Iris pigment epithelial cell (primary cell): ENCODE results near the gene SHOX.
"Not testable (repeated sequence)": the region's sequence is repeated elsewhere in the genome, so short reads cannot be mapped to it uniquely, and the experiment has no call there.

Source experiments
- DNase-seq: peaks from one replicate; pipeline ENCODE4 v3.0.0-alpha.2; 2011; ENCODE audit warnings: low read depth

Gene SHOX

DNA sequence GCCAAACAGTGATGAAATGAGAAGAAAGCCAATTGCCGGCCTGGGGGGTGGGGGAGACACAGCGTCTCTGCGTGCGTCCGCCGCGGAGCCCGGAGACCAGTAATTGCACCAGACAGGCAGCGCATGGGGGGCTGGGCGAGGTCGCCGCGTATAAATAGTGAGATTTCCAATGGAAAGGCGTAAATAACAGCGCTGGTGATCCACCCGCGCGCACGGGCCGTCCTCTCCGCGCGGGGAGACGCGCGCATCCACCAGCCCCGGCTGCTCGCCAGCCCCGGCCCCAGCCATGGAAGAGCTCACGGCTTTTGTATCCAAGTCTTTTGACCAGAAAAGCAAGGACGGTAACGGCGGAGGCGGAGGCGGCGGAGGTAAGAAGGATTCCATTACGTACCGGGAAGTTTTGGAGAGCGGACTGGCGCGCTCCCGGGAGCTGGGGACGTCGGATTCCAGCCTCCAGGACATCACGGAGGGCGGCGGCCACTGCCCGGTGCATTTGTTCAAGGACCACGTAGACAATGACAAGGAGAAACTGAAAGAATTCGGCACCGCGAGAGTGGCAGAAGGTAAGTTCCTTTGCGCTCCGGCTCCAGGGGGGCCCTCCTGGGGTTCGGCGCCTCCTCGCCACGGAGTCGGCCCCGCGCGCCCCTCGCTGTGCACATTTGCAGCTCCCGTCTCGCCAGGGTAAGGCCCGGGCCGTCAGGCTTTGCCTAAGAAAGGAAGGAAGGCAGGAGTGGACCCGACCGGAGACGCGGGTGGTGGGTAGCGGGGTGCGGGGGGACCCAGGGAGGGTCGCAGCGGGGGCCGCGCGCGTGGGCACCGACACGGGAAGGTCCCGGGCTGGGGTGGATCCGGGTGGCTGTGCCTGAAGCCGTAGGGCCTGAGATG, at the start of gene SHOX:
Gene SHOX (plus strand): TSS at position 180 of the 885 bp plus-strand sequence. CDS start 107 bp downstream, at position 287.
- DNase-seq: peak; percentile 74

DNA sequence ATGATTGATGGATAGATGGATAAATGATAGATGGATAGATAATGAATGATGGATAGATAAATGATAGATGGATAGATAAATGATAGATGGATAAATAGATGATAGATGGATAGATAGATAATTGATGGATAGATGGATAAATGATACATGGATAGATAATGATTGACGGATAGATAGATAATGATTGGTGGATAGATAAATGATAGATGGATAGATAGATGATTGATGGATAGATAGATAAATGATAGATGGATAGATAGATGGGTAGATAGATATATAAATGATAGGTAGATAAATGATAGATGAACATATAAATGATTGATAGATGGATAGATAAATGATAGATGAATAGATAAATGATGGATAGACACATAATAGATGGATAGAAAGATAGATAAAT, 49.5 kb upstream of the SHOX start:
- no peak for DNase-seq

DNA sequence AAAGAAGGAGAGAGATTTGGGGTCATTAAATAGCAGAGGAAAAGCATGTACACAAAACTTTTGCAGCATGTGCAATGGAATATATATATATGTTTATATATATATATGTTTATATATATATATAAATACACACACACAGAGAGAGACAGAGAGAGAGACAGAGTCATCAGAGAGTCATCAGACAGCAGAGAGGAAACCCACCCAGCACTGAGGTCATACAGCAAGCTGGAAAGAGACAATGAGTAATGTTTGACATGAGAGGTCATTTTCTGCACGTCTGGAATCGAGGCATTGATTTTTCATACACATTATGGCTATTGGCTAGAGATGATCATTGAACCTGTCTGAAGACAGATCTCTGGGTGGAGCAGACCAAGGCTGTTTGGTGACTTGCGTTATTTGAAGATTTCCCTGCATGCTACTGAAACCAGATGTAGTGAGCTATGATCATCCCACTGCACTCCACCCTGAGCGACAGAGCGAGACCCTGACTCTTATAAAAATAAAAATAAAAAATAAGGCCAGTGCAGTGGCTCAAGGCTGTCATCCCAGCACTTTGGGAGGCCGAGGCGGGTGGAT, 48.8 kb upstream of the SHOX start:
- DNase-seq: peak; percentile 10

DNA sequence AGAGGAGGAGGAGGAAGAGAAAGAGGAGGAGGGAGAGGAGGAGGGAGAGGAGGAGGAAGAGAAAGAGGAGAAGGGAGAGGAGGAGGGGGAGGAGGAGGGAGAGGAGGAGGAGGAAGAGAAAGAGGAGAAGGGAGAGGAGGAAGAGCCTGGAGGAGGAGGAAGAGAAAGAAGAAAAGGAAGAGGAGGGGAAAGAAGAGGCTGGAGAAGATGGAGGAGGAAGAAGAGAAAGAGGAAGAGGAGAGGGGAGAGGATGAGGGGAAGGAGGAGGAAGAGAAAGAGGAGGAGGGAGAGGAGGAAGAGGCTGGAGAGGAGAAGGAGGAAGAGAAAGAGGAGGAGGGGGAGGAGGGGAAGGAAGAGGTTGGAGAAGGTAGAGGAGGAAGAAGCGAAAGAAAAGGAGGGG, 46.0 kb upstream of the SHOX start:
- DNase-seq: no peak

DNA sequence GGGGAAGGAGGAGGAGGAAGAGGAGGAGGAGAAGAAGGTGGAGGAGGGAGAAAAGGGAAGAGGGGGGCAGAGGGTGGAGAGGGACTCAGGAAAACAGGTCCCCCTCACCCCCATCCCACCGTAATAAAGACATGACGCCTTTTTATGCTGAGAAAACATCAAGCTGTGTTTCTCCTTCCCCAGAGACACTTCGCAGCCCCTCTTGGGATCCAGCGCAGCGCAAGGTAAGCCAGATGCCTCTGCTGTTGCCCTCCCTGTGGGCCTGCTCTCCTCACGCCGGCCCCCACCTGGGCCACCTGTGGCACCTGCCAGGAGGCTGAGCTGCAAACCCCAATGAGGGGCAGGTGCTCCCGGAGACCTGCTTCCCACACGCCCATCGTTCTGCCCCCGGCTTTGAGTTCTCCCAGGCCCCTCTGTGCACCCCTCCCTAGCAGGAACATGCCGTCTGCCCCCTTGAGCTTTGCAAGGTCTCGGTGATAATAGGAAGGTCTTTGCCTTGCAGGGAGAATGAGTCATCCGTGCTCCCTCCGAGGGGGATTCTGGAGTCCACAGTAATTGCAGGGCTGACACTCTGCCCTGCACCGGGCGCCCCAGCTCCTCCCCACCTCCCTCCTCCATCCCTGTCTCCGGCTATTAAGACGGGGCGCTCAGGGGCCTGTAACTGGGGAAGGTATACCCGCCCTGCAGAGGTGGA, 45.3 kb upstream of the SHOX start:
- DNase-seq: no peak

DNA sequence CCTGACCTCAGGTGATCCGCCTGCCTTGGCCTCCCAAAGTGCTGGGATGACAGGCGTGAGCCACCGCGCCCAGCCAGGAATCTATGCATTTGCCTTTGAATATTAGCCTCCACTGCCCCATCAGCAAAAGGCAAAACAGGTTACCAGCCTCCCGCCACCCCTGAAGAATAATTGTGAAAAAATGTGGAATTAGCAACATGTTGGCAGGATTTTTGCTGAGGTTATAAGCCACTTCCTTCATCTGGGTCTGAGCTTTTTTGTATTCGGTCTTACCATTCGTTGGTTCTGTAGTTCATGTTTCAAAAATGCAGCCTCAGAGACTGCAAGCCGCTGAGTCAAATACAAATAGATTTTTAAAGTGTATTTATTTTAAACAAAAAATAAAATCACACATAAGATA, 44.2 kb upstream of the SHOX start:
- DNase-seq: no peak

DNA sequence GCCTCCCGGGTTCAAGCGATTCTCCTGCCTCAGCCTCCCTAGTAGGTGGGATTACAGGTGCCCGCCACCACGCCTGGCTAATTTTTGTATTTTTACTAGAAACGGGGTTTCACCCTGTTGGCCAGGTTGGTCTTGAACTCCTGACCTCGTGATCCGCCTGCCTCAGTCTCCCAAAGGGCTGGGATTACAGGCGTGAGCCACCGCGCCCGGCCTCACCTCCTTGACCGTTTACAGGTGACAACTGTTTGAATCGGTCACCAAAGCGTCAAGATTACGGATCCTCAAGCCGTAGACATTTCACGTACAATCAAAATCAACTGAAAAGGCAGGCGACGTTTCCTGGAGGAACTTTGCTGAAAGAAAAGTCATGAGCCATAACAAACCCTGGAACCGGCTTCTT, 41.3 kb upstream of the SHOX start:
- not testable (repeated sequence) for DNase-seq

DNA sequence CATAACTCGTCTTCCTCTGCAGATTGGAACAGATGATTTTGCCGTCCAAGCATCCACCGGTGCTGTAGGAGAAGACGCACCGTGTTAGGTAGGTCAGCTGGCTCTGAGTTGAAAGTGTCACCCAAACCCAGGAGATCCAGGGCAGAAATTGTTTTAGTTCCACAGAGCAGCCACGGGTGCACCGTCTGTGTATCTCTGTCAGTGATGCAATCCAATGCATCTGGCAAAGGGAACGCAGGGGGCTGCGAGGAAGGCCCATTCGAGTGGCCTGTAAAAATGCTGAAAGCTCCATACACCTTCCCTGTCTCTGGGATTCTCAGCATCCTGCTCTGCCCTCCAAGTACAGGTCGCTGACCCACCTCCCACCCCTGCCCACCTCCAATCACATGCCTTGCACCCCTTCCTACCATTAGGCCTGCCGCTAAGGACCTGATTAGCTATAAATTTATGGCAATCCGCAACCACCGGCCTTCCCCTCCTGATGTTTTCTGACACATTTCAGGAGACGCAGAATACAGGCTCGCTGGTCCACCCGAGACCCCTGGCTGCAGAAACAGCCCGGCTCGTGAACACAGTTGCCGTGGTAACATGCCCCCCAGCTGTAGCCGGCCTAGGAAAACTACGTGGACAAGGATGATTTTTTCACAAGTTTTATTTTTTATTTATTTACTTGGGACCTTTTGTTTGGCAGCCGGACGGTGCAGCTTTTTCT, 39.7 kb upstream of the SHOX start:
- DNase-seq: no peak

DNA sequence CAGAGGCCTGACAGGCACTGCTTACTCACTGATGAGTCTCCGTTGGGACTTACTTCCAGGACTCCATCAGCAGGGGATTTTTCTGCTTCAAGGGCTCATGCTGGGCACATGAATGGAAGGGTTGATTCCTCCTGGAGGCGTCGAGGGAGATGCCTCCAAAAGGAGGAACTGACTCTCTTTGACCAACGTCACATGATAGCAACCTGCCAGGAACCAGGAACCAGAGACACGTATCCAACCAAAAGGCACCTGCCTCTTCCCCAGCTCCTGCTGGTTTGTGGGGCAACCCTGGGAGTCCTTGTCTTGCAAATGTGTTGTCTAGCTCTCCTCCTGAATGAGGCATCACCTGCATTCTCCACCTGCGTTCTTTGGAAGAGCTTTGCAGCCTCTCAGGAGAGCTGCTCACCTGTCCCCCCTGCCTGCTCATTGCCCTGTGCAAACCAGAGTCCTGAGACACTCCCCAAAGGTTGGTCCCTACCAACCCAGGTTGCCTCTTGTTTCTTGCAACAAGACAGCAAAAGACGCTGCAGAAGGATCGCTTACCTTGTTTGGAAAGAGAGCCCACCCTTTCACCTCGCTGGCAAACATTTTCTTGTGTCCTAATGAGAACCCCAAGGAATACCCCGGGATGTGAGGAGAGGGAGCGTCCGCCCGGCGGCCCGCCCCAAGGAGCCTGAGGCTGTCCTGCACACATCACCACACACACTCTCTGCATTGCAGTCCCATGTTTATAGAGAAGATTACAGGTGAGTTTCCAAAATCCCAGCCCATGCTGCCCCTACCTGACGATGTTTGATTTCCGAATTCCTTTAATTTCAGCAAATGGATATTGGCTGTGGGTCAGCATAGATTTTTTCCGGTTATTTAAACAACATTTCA, 30.5 kb upstream of the SHOX start:
- DNase-seq: no peak

DNA sequence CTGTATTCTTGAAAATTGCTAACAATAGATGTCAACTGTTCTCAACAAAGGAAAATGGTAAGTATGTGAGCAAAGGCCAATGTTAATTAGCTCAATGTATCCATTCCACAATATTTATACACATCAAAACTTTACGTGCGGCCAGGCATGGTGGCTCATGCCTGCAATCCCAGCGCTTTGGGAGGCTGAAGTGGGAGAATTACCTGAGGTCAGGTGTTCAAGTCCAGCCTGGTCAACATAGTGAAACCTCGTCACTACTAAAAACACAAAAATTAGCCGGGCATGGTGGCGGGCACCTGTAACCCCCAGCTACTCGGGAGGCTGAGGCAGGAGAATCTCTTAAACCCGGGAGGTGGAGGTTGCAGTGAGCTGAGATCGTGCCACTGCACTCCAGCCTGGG, 27.6 kb upstream of the SHOX start:
- not testable (repeated sequence) for DNase-seq

DNA sequence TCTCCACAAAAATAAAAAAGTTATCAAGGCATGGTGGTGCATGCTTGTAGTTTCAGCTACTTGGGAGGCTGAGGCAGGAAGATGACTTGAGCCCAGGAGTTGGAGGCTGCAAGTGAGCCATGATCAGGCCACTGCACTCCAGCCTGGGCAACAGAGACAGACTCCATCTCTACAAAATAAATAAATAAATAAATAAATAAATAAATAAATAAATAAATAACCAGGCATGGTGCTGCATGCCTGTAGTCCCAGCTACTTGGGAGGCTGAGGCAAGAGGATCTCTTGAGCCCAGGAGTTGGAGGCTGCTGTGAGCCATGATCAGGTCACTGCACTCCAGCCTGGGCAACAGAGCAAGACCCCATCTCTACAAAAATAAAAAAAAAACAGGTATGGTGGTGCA, 26.0 kb upstream of the SHOX start:
- not testable (repeated sequence) for DNase-seq

DNA sequence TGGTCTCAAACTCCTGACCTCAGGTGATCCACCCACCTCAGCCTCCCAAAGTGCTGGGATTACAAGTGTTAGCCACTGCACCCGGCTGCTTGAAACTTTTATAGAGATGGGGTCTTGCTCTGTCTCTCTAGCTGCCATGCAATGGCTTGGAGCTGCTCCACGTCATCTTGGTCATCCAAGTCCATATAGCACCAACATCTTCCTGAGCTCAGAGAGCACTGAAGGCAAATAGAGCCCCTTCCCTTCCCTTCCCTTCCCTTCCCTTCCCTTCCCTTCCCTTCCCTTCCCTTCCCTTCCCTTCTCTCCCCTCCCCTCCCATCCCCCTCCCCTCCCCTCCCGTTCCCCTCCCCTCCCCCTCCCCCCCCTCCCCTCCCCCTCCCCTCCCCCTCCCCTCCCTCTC, 22.5 kb upstream of the SHOX start:
- DNase-seq: not testable (repeated sequence)

DNA sequence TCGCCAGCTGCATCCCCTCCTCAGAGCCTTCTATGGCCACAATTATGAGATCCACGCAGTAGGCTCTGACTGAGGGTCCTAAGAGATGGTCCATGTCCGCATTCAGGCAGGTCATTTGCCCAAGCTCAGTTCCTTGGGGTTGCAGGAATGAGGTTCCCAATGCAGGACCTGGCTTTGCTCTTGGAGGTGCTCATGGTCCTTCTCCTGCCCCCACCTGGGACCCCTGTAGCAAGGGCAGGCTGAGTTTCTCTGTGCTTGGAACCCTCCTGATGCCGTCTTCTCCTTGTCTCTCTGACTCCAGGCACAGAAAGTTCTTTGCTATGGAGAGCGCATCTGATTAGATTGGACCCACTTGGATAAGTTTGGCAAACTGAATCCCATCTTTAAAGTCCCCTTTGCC, 16.5 kb upstream of the SHOX start:
- DNase-seq: no peak

DNA sequence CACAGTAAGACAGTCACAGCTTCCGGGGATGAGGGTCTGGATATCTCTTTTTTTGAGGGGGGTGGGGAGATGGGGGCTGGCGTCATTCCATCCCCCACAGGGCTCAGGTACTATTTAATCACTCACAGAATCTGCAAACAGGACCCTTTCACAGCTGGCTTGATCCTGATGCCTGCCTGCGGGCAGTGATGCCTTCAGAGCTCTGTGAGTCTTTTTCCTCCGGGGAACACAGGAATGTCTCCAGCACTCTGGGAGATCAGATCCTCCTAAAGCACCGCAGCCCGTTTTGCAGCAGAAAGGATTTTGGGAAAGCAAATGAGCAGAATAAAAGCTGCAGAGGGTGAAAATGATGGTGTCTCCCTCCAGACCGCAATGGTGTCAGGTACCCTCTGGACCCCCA, 13.2 kb upstream of the SHOX start:
- no peak for DNase-seq

DNA sequence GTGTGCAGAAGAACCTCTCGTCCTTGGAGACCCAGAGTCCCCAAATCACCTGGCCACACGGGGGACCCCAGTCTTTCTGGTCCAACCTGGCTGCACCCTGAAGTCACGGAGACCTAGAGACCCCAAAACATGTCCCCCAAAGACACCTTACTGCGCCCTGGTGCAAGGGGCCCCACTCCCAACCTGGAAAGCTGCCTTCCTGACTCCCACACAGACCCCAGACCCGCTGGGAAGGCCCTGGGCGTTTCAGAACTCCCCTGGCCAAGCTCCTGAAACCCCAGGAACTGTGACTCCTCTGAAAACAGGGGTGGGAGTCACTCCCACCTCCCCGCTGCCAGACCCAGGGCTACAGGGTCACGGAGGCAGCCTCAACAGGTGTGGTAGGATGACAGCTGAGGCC, 12.7 kb upstream of the SHOX start:
- DNase-seq: no peak

DNA sequence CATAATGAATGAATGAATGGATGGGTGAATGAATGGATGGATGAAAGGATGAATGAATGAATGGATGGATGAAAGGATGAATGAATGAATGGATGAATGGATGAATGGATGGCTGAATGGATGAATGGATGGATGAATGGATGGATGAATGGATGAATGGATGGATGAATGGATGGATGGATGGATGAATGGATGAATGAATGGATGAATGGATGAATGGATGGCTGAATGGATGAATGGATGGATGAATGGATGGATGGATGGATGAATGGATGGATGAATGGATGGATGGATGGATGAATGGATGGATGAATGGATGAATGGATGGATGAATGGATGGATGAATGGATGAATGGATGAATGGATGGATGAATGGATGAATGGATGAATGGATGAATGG, 12.3 kb upstream of the SHOX start:
- DNase-seq: not testable (repeated sequence)

DNA sequence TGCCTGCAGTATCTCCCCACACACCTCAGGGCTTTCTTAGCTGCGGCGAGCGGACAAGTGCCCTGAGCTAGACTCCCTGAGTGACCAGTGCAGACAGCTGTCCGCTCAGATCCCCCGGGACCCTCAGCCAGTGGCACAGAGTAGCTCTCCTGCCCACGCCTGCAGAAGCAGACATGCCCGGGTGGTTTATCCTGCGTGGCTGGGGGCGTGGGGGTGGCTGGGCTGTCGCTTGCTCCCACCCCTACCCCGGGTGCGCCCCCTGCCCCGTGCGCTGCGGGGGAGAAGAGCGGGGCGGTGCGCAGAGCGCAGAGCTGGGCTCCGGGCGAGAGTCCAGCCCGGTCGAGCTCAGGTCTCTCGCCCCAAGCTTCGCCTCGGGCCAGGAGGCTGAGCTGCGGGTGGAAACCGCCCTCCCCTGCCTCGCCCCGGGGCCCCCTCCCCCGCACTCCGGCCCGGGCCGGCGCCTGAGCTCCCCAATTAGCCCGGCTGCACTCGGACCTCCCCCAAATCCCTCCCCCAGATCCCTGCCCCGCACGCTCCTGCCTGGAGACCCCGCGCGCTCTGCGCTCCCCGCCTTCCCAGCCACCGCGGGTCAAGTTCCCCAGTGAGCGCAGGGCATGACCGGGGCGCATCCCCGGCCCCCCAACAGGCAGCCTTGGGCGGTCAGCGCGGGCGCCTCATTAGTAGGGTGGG, 11.7 kb upstream of the SHOX start:
- no peak for DNase-seq

DNA sequence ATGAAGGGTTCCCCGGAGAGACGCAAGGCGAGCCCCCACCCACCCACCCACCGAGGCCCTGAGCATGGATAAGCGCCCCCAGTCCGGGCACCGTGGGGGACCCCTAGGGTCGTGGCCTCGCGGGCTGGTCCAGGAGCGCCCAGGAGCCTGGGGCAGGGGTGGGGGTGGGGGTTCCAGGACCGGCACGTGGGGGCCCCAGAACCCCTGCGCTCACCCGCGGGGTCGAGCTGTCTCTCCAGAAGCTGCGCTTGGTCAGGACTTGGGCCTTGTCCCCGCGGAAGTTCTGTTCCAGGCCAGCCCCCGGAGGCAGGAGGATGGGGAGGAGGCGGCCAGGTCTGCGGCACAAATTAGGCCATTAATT, 11.2 kb upstream of the SHOX start:
- no peak for DNase-seq

DNA sequence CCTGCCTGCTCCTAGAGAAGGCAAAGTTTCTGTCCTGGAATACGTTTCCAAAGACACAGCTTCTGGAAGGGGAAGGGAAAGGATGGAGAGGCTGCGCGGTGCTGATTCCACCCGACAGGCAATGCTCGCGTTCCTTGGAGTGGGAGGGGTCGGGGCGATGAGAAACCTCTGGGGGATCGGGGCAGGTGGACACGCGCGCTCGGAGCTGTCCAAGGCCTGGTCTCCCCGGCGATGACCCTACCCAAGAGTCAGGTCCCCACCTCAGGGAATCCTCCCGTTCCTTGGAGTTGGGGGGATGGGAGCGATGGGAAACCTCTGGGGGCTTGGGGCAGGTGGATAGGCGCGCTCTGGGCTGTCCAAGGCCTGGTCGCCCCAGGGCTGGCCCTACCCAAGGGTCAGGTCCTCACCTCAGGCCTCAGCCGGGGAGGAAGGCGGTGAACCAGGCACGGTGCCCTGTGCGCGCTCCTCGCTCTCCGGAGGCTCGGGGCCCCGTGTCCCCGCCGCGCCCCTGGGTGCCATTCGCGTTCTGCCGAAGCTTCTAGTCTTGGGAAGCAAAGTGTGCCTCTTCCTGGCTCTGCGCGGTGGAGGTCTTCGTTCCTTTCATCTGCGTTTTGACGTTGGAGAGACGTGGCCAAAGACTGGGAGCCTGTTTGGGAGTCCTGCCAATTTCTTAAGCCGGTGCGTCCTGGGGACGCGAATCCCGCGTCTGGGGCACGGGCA, 10.6 kb upstream of the SHOX start:
- DNase-seq: peak; percentile 15
